ENCODE measurements around the gene ATP7A. TPM values are rescaled to one million over a fixed set of nuclear protein-coding genes. Genes with fewer than 3 reads are reported as not detected.

The ATP7A gene
- total RNA-seq, 2 experiments from 2014 or later: 4.7 to 7.2 TPM

- DNase-seq (ENCODE audit: low spot score): no peak
- no peaks in the 10 kb centered on the region for H3K4me1 ChIP-seq (ENCODE audit: insufficient read depth, low read length, poor library complexity, severe bottlenecking)
- intact Hi-C loops (cut with micrococcal nuclease; ENCODE audit: unreplicated experiment): no loop called here
- POLR2A ChIA-PET: interaction anchor here (0.6 to 1.4 kb wide), 3 partner anchors 11 to 207 kb away, joined by 3 to 4 read pairs (median 3); no protein-coding TSS in a partner anchor
- no peak overlapping the region for H2AFZ ChIP-seq (ENCODE audit: low read length)
- no peaks in the 10 kb centered on the region for H4K20me1 ChIP-seq (ENCODE audit: insufficient read depth, low read length)
- no peak overlapping the region for H3K4me3 ChIP-seq (ENCODE audit: low read depth, low read length, poor library complexity, severe bottlenecking)
- no peak overlapping the region for H3K4me2 ChIP-seq (ENCODE audit: low read length)
- no peak overlapping the region for H3K27ac ChIP-seq (ENCODE audit: low read depth, low read length, poor library complexity, severe bottlenecking)
- TF ChIP-seq EZH2phosphoT487 (IDR thresholded peaks at IDR 0.05; ENCODE audit: borderline replicate concordance, low read depth, low read length): no peak
- TF ChIP-seq, protein P1, sequence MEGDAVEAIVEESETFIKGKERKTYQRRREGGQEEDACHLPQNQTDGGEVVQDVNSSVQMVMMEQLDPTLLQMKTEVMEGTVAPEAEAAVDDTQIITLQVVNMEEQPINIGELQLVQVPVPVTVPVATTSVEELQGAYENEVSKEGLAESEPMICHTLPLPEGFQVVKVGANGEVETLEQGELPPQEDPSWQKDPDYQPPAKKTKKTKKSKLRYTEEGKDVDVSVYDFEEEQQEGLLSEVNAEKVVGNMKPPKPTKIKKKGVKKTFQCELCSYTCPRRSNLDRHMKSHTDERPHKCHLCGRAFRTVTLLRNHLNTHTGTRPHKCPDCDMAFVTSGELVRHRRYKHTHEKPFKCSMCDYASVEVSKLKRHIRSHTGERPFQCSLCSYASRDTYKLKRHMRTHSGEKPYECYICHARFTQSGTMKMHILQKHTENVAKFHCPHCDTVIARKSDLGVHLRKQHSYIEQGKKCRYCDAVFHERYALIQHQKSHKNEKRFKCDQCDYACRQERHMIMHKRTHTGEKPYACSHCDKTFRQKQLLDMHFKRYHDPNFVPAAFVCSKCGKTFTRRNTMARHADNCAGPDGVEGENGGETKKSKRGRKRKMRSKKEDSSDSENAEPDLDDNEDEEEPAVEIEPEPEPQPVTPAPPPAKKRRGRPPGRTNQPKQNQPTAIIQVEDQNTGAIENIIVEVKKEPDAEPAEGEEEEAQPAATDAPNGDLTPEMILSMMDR (conservative IDR thresholded peaks at IDR 0.05; ENCODE audit: low read length): no peak
- no peaks in the 10 kb centered on the region for H3K9me2 ChIP-seq (ENCODE audit: insufficient read depth, low read length)
- CTCF ChIA-PET (ENCODE audit: unreplicated experiment): no interaction called here
- H3K79me2 ChIP-seq (ENCODE audit: insufficient read depth, low read depth, low read length): no peaks in the 10 kb centered on the region
- H3K9me3 ChIP-seq (ENCODE audit: low read length): no peaks in the 10 kb centered on the region
- no peaks in the 10 kb centered on the region for H3K36me3 ChIP-seq (ENCODE audit: insufficient read depth, low read length)
- BruUV-seq (replicated peaks): no TSS peak
Measured at GRCh38 chrX:77977095-77977494, 66.6 kb downstream of the ATP7A start.

DNA sequence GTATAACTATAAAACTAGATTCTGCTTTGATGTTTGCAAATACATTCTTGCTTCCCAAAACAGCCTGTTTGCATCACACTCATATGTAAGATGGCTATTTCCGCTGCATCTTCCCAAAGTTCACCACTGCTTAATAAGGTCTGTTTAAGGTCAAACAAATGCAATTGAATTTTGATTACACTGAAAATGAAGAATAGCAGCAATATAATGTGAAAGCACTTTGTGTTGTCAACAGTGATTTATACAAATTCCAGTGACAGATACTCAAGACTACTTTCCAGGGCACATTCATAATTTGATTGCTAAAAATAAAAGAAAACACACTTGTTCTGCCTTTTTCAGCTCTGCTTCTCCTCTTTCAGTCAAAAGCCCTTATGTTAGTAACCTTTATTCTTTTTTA is 67.0 kb downstream of the ATP7A start:
- H4K20me1 ChIP-seq (ENCODE audit: insufficient read depth, low read length): no peaks in the 10 kb centered on the region
- H3K4me2 ChIP-seq (ENCODE audit: low read length): no peak overlapping the region
- no peaks in the 10 kb centered on the region for H3K9me2 ChIP-seq (ENCODE audit: insufficient read depth, low read length)
- H3K27ac ChIP-seq (ENCODE audit: low read depth, low read length, poor library complexity, severe bottlenecking): no peak overlapping the region
- TF ChIP-seq EZH2phosphoT487 (IDR thresholded peaks at IDR 0.05; ENCODE audit: borderline replicate concordance, low read depth, low read length): no peak
- TF ChIP-seq, protein P1 (conservative IDR thresholded peaks at IDR 0.05; ENCODE audit: low read length): no peak
- CTCF ChIA-PET (ENCODE audit: unreplicated experiment): no interaction called here
- H3K36me3 ChIP-seq (ENCODE audit: insufficient read depth, low read length): no peaks in the 10 kb centered on the region
- POLR2A ChIA-PET: interaction anchor here (0.6 to 1.4 kb wide), 3 partner anchors 15 to 206 kb away, joined by 3 to 4 read pairs (median 3); no protein-coding TSS in a partner anchor
- no TSS peak for BruUV-seq (replicated peaks)
- H3K4me3 ChIP-seq (ENCODE audit: low read depth, low read length, poor library complexity, severe bottlenecking): no peak overlapping the region
- intact Hi-C loops (cut with micrococcal nuclease; ENCODE audit: unreplicated experiment): no loop called here
- no peaks in the 10 kb centered on the region for H3K4me1 ChIP-seq (ENCODE audit: insufficient read depth, low read length, poor library complexity, severe bottlenecking)
- H3K9me3 ChIP-seq (ENCODE audit: low read length): no peaks in the 10 kb centered on the region
- H3K79me2 ChIP-seq (ENCODE audit: insufficient read depth, low read depth, low read length): no peaks in the 10 kb centered on the region
- no peak overlapping the region for H2AFZ ChIP-seq (ENCODE audit: low read length)
- no peak for DNase-seq (ENCODE audit: low spot score)

DNA sequence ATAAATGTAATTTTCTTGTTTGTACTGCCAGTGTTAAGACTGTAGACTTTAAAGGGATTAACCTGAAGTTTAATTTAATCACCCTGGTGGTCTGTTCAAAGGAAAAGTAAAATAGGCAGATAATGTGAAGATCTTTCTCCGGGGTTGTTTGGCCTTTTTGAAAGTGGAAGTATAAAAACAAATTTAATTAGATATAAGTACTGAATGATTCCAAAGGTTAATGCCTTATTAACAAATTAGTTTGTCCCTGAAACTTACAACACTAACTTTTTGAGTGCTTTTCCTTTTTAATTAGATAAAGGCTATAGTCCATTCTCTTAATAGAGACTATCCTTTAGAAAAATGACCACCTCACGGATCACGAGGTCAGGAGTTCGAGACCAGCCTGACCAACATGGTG is 69.4 kb downstream of the ATP7A start:
- no TSS peak for BruUV-seq (replicated peaks)
- Histone ChIP-seq H3K4me1 (ENCODE audit: insufficient read depth, low read length, poor library complexity, severe bottlenecking) (no peaks in the 10 kb centered on the region), H3K27ac (ENCODE audit: low read depth, low read length, poor library complexity, severe bottlenecking) (no peak overlapping the region), H3K9me3 (ENCODE audit: low read length) (no peaks in the 10 kb centered on the region), H3K36me3 (ENCODE audit: insufficient read depth, low read length) (no peaks in the 10 kb centered on the region), H3K79me2 (ENCODE audit: insufficient read depth, low read depth, low read length) (no peaks in the 10 kb centered on the region), H3K4me2 (ENCODE audit: low read length) (no peak overlapping the region), H4K20me1 (ENCODE audit: insufficient read depth, low read length) (no peaks in the 10 kb centered on the region), H2AFZ (ENCODE audit: low read length) (no peak overlapping the region), H3K9me2 (ENCODE audit: insufficient read depth, low read length) (no peaks in the 10 kb centered on the region), H3K4me3 (ENCODE audit: low read depth, low read length, poor library complexity, severe bottlenecking) (no peak overlapping the region)
- intact Hi-C loops (cut with micrococcal nuclease; ENCODE audit: unreplicated experiment): no loop called here
- no peak for DNase-seq (ENCODE audit: low spot score)
- ChIA-PET POLR2A (no interaction called here), CTCF (ENCODE audit: unreplicated experiment) (no interaction called here)
- no peak for TF ChIP-seq EZH2phosphoT487 (IDR thresholded peaks at IDR 0.05; ENCODE audit: borderline replicate concordance, low read depth, low read length)
- TF ChIP-seq, protein P1 (conservative IDR thresholded peaks at IDR 0.05; ENCODE audit: low read length): no peak
